GM18520 (cell line): Measurements from ENCODE around the gene NFX1.

Experiments used
- ATAC-seq: cut with Tn5 transposase; IDR thresholded peaks from one replicate; pipeline ENCODE4 v1.9.1; 2021; ENCODE audit not compliant: unreplicated experiment

Gene NFX1

GRCh38 chr9:33265211-33265865 lies 25.0 kb upstream of the NFX1 start:
- no peak for ATAC-seq

DNA sequence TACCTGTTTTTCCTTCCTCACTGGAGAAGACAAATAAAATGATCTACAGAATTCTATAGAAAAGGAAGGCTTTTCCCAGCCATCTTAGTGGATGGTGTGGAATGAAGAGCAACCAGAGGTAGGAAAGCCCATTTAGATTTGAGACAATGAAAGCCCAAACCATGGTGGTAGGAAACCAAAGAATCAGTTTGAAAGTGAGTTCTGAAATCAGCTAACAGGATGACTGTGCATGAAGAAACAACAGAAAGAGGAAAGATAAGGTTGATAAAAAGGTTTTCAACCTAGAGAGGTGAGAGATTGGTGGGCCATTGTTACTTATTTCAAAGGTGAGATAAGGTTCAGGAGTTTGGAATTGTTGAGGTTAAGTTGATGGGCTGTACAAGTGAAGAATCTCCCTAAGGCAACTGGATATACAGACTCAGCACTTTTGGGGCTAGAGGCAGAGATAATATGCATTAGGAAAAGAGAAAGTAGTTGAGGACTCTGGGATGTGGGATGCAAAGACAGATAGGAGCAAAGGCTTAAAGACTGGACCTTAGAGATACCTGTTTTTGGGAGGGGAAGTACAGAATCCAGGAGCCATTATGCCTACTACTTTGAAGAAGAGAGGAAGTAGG lies 23.1 kb upstream of the NFX1 start:
- ATAC-seq = no peak

DNA sequence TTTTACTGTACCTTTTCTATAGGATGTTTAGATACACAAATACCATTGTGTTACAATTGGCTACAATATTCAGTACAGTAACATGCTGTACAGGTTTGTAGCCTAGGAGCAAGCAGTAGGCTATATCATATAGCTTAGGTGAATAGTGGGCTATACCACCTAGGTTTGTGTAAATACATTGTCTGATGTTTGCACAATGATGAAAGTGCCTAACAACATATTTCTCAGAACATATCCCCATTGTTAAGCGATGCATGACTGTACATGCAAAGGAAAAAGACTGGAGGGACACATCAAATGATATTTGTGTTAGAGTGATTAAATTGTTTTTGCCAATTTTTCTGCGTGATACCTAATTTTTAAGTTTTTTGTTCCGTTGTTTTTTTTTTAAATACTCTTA lies 20.2 kb upstream of the NFX1 start:
- no peak for ATAC-seq

- no peak for ATAC-seq
Observed at GRCh38 chr9:33272061-33272460, 18.3 kb upstream of the NFX1 start.

- no peak for ATAC-seq
Observed at GRCh38 chr9:33273266-33273971, 16.9 kb upstream of the NFX1 start.

- no peak for ATAC-seq
Observed at GRCh38 chr9:33273972-33274328, 16.4 kb upstream of the NFX1 start.

- ATAC-seq = no peak
Observed at GRCh38 chr9:33277484-33277883, 12.8 kb upstream of the NFX1 start.

GRCh38 chr9:33285502-33285901 lies 4.8 kb upstream of the NFX1 start:
- ATAC-seq = no peak

- no peak for ATAC-seq
Observed at GRCh38 chr9:33287087-33287490, 3.2 kb upstream of the NFX1 start.

DNA sequence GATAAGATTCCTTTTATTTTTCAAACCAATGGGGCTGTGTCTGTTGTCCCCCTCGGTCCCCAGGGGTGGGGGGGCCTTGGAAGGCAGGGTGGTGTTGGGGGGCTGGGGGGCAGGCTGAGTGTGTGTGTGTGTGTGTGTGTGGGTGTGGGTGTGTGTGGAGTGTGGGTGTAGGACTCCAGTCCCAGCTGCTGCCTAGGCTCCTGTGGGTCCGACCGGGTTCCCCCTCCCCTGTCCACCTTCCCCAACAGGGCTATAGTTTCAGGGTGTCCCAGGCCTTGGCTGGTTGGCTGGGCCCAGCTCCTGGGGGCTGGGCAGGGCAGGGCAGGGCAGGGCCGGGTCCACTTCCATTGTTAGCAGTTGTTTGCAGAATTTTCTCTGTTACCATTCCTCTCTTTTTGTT lies 2.1 kb upstream of the NFX1 start:
- no peak for ATAC-seq

DNA sequence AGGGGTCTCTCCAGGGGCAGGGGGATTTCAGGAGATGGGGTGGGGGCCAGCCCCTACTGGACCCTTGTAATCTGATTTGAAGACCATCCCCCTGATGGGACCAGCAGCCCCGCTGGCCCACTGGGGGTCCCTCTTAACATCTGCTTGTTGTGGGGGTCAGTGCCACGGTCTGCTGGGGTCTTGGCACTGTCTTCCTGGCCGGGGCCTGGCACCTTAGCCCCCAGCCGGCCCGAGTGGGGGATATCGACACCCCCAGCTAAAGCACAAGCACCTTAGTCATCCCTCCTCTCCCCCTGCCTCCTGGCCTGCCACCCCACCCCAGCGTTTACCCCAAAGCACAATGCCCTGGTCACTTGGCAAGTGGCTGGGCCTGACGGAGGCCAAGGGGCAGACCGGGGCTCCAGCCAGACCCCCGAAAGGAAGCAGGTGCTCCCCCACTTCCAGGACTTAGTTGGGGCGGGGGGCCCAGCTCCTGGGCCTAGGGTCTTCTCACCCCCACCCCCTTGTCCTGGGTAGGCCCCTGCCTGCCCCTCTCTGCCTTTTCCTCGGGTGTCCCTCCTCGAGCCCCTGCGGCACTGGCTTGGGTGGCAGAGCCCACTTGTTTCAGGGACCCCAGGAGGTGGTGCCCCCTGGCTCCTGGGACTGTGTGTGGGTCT lies 1.4 kb upstream of the NFX1 start:
- ATAC-seq = no peak

GRCh38 chr9:33289496-33289895 lies 820 bp upstream of the NFX1 start:
- ATAC-seq = no peak

DNA sequence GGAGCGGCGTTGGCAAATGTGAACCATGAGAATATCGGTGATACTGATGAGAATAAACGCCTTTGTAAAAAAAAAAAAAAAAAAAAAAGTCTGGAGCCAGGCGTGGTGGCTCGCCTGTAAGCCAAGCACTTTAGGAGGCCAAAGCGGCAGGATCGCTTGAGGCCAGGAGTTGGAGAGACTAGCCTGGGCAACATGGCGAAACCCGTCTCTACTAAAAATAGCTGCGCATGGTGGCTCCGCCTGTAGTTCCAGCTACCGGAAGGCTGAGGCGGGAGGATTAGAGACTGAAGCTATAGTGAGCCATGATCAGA lies 425 bp upstream of the NFX1 start:
- no peak for ATAC-seq

GRCh38 chr9:33291031-33291397 lies 698 bp downstream of the NFX1 start:
- no peak for ATAC-seq

DNA sequence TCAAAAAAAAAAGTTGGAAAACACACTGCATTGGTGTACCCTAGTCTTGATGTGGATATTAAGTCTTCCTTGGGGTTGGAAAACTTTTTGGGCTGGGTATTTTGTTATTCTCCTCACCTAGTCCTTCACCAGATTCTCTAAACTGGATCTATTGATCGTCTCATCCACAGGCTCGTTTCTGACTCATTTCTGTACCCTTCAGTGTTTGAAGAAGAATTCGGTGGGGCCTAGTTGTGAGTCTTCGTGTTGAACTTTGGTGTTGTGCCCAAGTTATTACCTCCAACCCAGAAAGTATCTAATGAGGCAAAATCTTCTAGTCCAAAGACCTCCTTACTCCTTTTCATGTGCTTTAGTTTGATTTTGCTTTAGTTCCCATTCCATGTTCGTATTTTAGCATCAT lies 1.6 kb downstream of the NFX1 start:
- no peak for ATAC-seq

GRCh38 chr9:33293782-33294181 lies 3.5 kb downstream of the NFX1 start:
- no peak for ATAC-seq

GRCh38 chr9:33294670-33295432 lies 4.5 kb downstream of the NFX1 start:
- ATAC-seq = no peak

DNA sequence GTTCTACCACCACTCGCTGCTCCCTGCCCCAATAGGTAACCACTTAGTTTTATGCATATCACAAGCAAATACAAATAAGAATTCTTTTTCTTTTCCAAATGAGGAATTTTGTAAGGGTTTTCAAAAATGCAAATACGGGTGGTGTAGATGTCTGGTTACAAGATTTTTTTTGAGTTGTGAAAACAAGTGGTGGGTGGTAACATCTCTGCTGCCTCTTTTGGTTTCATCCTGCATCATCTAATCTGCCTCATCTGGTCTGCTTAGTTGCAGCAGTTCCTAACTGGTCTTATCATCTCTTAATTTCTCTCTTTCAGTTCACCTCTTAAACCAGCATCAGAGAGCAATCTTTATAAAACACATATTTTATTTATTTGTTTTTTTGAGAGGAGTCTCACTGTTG lies 5.3 kb downstream of the NFX1 start:
- peak; percentile 29 for ATAC-seq

DNA sequence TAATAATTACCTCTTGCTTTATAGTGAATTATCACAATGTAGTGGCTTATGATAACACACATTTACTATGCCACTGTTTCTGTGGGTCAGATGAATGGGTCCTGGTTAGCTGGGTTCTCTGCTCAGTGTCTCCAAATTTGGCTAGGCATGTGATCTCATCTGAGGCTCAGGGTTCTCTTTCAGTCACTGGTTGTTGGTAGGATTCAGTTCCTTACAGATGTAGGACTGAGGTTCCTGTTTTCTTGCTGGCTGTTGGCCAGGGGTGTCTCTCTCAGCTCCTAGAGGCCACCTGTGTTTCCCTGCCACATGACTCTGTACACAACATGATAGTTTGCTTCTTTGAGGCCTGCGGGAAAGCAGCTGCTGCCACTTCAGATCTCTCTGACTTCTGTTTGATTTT lies 7.1 kb downstream of the NFX1 start:
- peak; percentile 81 for ATAC-seq

GRCh38 chr9:33300546-33300945 lies 10.2 kb downstream of the NFX1 start:
- no peak for ATAC-seq

DNA sequence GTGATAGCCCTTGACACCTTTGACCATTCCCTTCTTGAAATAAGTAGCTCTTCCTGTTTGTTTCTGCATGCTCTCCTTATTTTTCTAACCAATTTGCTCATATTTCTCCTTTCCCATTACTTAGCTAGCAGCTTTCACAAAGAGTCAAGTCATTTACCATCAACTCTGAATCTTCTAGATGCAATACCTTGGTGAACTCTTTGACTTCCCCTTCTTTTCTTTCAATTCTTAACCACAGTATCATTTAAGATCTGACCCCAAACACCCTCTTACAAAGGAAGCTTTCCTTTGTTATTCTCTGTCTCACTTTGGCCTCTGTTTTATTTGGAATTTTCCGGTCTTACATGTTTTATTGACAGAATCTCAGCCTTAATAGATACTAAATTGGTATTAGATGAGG lies 14.0 kb downstream of the NFX1 start:
- no peak for ATAC-seq

DNA sequence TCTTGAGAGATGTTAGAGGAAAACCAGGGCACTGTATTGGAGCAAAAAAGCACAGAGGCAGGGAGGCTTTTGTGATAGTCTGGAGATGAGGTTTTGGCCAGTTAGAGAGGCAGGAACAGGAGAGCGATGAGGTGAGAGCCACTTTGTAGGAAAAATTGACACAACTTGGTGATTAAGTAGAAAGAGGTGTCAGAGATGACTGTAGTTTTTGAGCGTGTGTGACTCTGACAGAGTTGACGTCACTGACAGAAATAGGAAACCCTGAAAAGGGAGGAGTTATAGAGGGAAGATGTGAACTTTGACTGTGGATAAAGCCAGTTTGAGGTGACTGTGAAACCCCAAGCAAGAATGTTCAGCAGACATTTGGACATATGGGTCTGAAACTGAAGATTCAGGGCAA lies 15.7 kb downstream of the NFX1 start:
- ATAC-seq = no peak
